ENCODE data around the gene DNAAF1.
A peak's percentile ranks its signal among the peaks of the same experiment; 100 is the strongest.

The DNAAF1 gene

DNA sequence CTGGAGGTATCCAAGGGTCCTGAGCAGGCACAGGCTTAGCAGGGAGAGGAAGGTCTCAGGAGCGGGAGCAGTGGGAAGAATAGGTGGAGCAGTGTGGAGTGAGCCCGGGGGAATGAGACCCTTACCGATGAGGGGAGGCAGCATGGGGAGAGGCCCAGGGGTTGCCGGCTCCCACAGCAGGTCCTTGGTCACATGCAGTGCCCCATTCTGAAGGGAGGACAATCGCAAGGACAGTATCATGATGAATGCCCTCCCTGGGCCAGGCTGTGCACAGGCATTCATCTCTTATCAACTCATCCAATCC, 38.4 kb downstream of the DNAAF1 start:
- no peak overlapping the region for H3K4me3 ChIP-seq (ENCODE audit: low read depth, low read length)
- DNase-seq: no peak
- peaks cover 4% of the 10 kb centered on the region for H3K79me2 ChIP-seq (ENCODE audit: control insufficient read depth, insufficient read depth, low read length, poor library complexity)
- no peak overlapping the region for H3K4me2 ChIP-seq (ENCODE audit: low read length)
- H3K18ac ChIP-seq (ENCODE audit: low read length): peak overlapping the region; percentile 6
- H2BK120ac ChIP-seq (ENCODE audit: insufficient read depth, low read length, poor library complexity): no peak overlapping the region
- H3K27me3 ChIP-seq (ENCODE audit: insufficient read depth, low read length): no peaks in the 10 kb centered on the region
- peaks cover 3% of the 10 kb centered on the region for H3K79me1 ChIP-seq (ENCODE audit: low read length)
- H3K36me3 ChIP-seq (ENCODE audit: control insufficient read depth in 1 of 2, insufficient read depth in 2 of 2, low read length in 2 of 2): peaks cover 61 to 64% of the 10 kb centered on the region in 2 experiments
- H2BK5ac ChIP-seq (ENCODE audit: low read depth, low read length, poor library complexity): no peak overlapping the region
- H2AFZ ChIP-seq (ENCODE audit: insufficient read depth, low read length, poor library complexity): no peak overlapping the region
- H3K9me3 ChIP-seq (ENCODE audit: insufficient read depth, low read depth, low read length): no peaks in the 10 kb centered on the region
- H4K91ac ChIP-seq (ENCODE audit: low read depth, low read length): no peak overlapping the region
- H2BK12ac ChIP-seq (ENCODE audit: low read length): no peak overlapping the region
- no peak overlapping the region for H3K27ac ChIP-seq (ENCODE audit: low read depth, low read length)
- no peak overlapping the region for H2AK5ac ChIP-seq (ENCODE audit: low read length)
- no peak overlapping the region for H3K4ac ChIP-seq (ENCODE audit: low read depth, low read length)
- peaks cover 4% of the 10 kb centered on the region in 2 experiments for H3K4me1 ChIP-seq (ENCODE audit: control insufficient read depth in 1 of 2, insufficient read depth in 2 of 2, low read length in 2 of 2)
- WGBS (ENCODE audit: extremely low coverage, insufficient coverage, insufficient read length): no CpG with 5 or more reads among the region's 5 CpGs
- H4K8ac ChIP-seq (ENCODE audit: low read depth, low read length): no peak overlapping the region
- H4K12ac ChIP-seq (ENCODE audit: low read depth, low read length): no peak overlapping the region
- H3K23ac ChIP-seq (ENCODE audit: low read length): no peak overlapping the region
- H3K14ac ChIP-seq (ENCODE audit: low read length): no peak overlapping the region
- no peak overlapping the region for H3K9ac ChIP-seq (ENCODE audit: low read length)

DNA sequence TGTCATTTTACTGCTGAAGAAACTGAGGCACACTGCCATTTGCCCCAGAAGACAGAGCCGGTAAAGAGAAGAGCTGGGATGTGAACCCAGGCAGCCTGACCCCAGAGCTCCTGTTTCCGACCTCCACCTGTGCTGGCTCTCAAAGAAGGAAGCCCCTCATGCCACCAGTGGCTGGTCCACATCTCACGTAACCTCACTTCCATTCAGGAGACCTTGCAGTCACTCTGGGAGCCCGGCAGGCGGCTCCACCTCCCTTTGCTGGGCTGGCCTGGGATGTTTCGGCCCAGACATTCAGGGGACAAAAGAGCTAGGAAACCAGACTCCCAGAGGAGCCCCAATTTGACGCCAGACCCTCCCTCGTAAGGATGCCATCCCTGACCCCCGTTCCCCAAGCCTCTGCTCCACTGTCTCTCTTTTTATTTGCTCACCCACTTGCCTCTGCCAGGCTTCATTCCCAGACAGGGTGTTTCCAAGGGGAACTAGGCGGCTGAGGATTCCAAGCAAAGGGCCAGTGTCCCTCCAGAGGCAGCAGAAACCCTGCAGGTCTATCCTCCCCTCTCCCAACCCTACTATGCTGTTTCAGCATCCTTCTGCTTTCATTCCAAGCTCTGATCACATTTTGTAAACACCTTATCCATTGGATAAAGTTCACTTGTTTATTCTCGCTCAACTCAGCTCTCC, 38.9 kb downstream of the DNAAF1 start:
- peak overlapping the region; percentile 49 for H3K4ac ChIP-seq (ENCODE audit: low read depth, low read length)
- no peak overlapping the region for H2AK5ac ChIP-seq (ENCODE audit: low read length)

DNA sequence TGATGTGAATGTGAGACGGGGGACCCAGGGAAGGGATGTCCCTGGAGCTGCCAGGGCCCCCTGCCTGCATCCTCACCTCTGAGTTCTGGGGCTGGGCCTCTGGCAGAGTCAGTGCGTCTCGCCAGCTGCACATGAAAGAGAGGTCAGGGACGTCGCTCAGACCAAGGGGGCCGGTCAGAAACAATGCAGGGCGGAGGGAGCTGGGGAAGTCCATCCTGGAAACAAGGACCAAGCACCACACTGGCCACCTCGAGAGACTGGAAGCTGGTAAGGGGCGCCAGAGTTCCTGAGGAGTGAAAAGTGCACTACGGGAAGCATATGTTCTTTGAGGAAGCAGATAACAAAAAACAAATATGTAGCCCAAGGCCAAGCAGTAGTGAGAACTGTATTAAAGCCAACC, 39.7 kb downstream of the DNAAF1 start:
- Histone ChIP-seq H3K79me2 (ENCODE audit: control insufficient read depth, insufficient read depth, low read length, poor library complexity) (peaks cover 4% of the 10 kb centered on the region), H3K27ac (ENCODE audit: low read depth, low read length) (no peak overlapping the region), H2BK120ac (ENCODE audit: insufficient read depth, low read length, poor library complexity) (no peak overlapping the region), H3K27me3 (ENCODE audit: insufficient read depth, low read length) (no peaks in the 10 kb centered on the region), H2BK5ac (ENCODE audit: low read depth, low read length, poor library complexity) (no peak overlapping the region), H4K91ac (ENCODE audit: low read depth, low read length) (no peak overlapping the region), H2BK12ac (ENCODE audit: low read length) (no peak overlapping the region), H3K36me3 (ENCODE audit: control insufficient read depth in 1 of 2, insufficient read depth in 2 of 2, low read length in 2 of 2) (peaks cover 49 to 52% of the 10 kb centered on the region in 2 experiments), H3K4ac (ENCODE audit: low read depth, low read length) (peak overlapping the region; percentile 49), H3K4me2 (ENCODE audit: low read length) (no peak overlapping the region), H3K23ac (ENCODE audit: low read length) (no peak overlapping the region), H3K9ac (ENCODE audit: low read length) (no peak overlapping the region), H3K79me1 (ENCODE audit: low read length) (peaks cover 3% of the 10 kb centered on the region), H3K14ac (ENCODE audit: low read length) (no peak overlapping the region), H2AFZ (ENCODE audit: insufficient read depth, low read length, poor library complexity) (no peak overlapping the region), H2AK5ac (ENCODE audit: low read length) (no peak overlapping the region), H3K4me3 (ENCODE audit: low read depth, low read length) (no peak overlapping the region), H3K4me1 (ENCODE audit: control insufficient read depth in 1 of 2, insufficient read depth in 2 of 2, low read length in 2 of 2) (peaks cover 4% of the 10 kb centered on the region in 2 experiments), H4K8ac (ENCODE audit: low read depth, low read length) (no peak overlapping the region), H4K12ac (ENCODE audit: low read depth, low read length) (no peak overlapping the region), H3K18ac (ENCODE audit: low read length) (peak overlapping the region; percentile 41), H3K9me3 (ENCODE audit: insufficient read depth, low read depth, low read length) (no peaks in the 10 kb centered on the region)
- no peak for DNase-seq
- WGBS (ENCODE audit: extremely low coverage, insufficient coverage, insufficient read length): no CpG with 5 or more reads among the region's 10 CpGs

More for the DNA sequence above, 38.9 kb downstream of the DNAAF1 start:
- no peak overlapping the region for H3K4me2 ChIP-seq (ENCODE audit: low read length)
- no peak overlapping the region for H2BK5ac ChIP-seq (ENCODE audit: low read depth, low read length, poor library complexity)
- H3K27me3 ChIP-seq (ENCODE audit: insufficient read depth, low read length): no peaks in the 10 kb centered on the region
- peaks cover 56 to 60% of the 10 kb centered on the region in 2 experiments for H3K36me3 ChIP-seq (ENCODE audit: control insufficient read depth in 1 of 2, insufficient read depth in 2 of 2, low read length in 2 of 2)
- H3K23ac ChIP-seq (ENCODE audit: low read length): no peak overlapping the region
- H4K8ac ChIP-seq (ENCODE audit: low read depth, low read length): no peak overlapping the region
- H2BK12ac ChIP-seq (ENCODE audit: low read length): no peak overlapping the region
- no peak overlapping the region for H3K27ac ChIP-seq (ENCODE audit: low read depth, low read length)
- H2BK120ac ChIP-seq (ENCODE audit: insufficient read depth, low read length, poor library complexity): no peak overlapping the region
- H3K9me3 ChIP-seq (ENCODE audit: insufficient read depth, low read depth, low read length): no peaks in the 10 kb centered on the region
- no peak overlapping the region for H3K9ac ChIP-seq (ENCODE audit: low read length)
- no peak overlapping the region for H3K14ac ChIP-seq (ENCODE audit: low read length)
- peaks cover 3% of the 10 kb centered on the region for H3K79me1 ChIP-seq (ENCODE audit: low read length)
- no peak overlapping the region for H3K18ac ChIP-seq (ENCODE audit: low read length)
- H3K4me3 ChIP-seq (ENCODE audit: low read depth, low read length): no peak overlapping the region
- no CpG with 5 or more reads among the region's 11 CpGs for WGBS (ENCODE audit: extremely low coverage, insufficient coverage, insufficient read length)
- peaks cover 4% of the 10 kb centered on the region in 2 experiments for H3K4me1 ChIP-seq (ENCODE audit: control insufficient read depth in 1 of 2, insufficient read depth in 2 of 2, low read length in 2 of 2)
- H2AFZ ChIP-seq (ENCODE audit: insufficient read depth, low read length, poor library complexity): no peak overlapping the region
- H4K91ac ChIP-seq (ENCODE audit: low read depth, low read length): no peak overlapping the region
- H3K79me2 ChIP-seq (ENCODE audit: control insufficient read depth, insufficient read depth, low read length, poor library complexity): peaks cover 4% of the 10 kb centered on the region
- DNase-seq: no peak
- no peak overlapping the region for H4K12ac ChIP-seq (ENCODE audit: low read depth, low read length)

DNA sequence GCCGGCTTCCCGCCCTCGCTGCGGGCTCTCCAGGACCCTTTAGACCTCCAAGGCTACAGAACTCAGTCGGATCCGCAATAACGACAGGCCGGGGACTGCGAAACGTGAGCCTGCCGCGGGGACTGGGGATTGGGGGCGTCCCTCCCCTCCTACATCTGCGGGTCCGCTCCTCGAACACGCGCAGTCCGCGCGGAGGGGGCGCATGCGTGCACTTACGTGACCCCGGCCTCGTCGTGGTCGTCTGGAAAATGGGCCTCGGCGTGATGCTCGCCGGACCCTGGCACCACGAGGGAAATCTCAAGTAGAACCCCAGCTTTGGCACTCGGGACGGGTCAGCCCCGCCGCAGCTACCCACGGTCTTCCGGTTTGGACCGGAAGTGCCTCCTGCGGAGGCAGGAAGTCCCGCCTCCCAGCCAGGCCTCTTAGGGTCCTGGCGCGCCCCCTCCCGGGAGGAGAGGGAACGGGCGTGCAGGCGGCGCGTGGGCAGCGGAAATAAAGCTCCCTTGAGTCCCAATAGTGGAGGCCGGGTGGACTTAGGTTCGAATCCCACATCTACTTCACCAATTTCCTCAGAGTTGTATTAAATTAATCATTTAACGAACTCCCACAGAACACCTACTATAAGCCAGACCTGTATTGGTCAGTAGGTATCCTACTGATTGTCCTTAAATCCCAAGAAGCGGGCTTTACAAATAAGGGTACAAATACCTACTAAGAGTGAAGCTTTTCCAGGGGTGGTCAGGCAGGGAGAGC, 41.8 kb downstream of the DNAAF1 start, which contains the start of gene TAF1C:
TSS of gene TAF1C (minus strand) at position 373 of the 753 bp plus-strand sequence. CDS start 2,069 bp downstream, outside the sequence.
- DNase-seq: peak; percentile 97 to 99

More for the DNA sequence above, 41.8 kb downstream of the DNAAF1 start, which contains the start of gene TAF1C:
- Histone ChIP-seq H3K4me2 (ENCODE audit: low read length) (peak within 1 kb of the TSS; percentile 81), H3K27ac (ENCODE audit: low read depth, low read length) (no peak within 1 kb of the TSS), H3K23ac (ENCODE audit: low read length) (no peak within 1 kb of the TSS), H4K8ac (ENCODE audit: low read depth, low read length) (peak within 1 kb of the TSS; percentile 91), H3K9me3 (ENCODE audit: insufficient read depth, low read depth, low read length) (peaks cover 3% of the 10 kb centered on the region), H3K4me1 (ENCODE audit: control insufficient read depth in 1 of 2, insufficient read depth in 2 of 2, low read length in 2 of 2) (peaks cover 4 to 9% of the 10 kb centered on the region in 2 experiments), H3K36me3 (ENCODE audit: control insufficient read depth in 1 of 2, insufficient read depth in 2 of 2, low read length in 2 of 2) (peaks cover 28 to 32% of the 10 kb centered on the region in 2 experiments), H3K4me3 (ENCODE audit: low read depth, low read length) (peak within 1 kb of the TSS; percentile 95), H2BK120ac (ENCODE audit: insufficient read depth, low read length, poor library complexity) (peak within 1 kb of the TSS; percentile 5), H2BK12ac (ENCODE audit: low read length) (no peak within 1 kb of the TSS), H3K79me2 (ENCODE audit: control insufficient read depth, insufficient read depth, low read length, poor library complexity) (peaks cover 4% of the 10 kb centered on the region), H4K12ac (ENCODE audit: low read depth, low read length) (peak within 1 kb of the TSS; percentile 9), H3K14ac (ENCODE audit: low read length) (peak within 1 kb of the TSS; percentile 14), H3K4ac (ENCODE audit: low read depth, low read length) (peak within 1 kb of the TSS; percentile 30), H2BK5ac (ENCODE audit: low read depth, low read length, poor library complexity) (no peak within 1 kb of the TSS), H4K91ac (ENCODE audit: low read depth, low read length) (peak within 1 kb of the TSS; percentile 30), H3K27me3 (ENCODE audit: insufficient read depth, low read length) (no peaks in the 10 kb centered on the region), H3K18ac (ENCODE audit: low read length) (peak within 1 kb of the TSS; percentile 27), H3K79me1 (ENCODE audit: low read length) (peaks cover 3% of the 10 kb centered on the region), H3K9ac (ENCODE audit: low read length) (peak within 1 kb of the TSS; percentile 93), H2AFZ (ENCODE audit: insufficient read depth, low read length, poor library complexity) (peak within 1 kb of the TSS; percentile 87), H2AK5ac (ENCODE audit: low read length) (no peak within 1 kb of the TSS)
- WGBS (ENCODE audit: extremely low coverage, insufficient coverage, insufficient read length): no CpG with 5 or more reads among the region's 55 CpGs
